Breast epithelium (tissue), 3 donors: Measurements from ENCODE around the gene SDK2.

ENCODE experiments used
- CTCF ChIP-seq, 3 donors: fragments of 450-650 bp; IDR thresholded peaks; one replicate each; pipeline ENCODE4 v1.5.1; 2016 to 2017; ENCODE audit warnings: antibody characterized with exemption in 3 of 3, mild to moderate bottlenecking in 3 of 3, moderate library complexity in 3 of 3
- POLR2A ChIP-seq: fragments of 450-650 bp; IDR thresholded peaks from one replicate; pipeline ENCODE4 v1.6.1; 2016; ENCODE audit warnings: antibody characterized with exemption, mild to moderate bottlenecking, moderate library complexity
- POLR2AphosphoS5 ChIP-seq, 3 donors: sonication (generic); formaldehyde crosslinking; IDR thresholded peaks; one replicate each; pipeline ENCODE4 v1.6.1; 2017; ENCODE audit warnings: antibody characterized with exemption in 3 of 3

- peak in 2 of 3 donors; percentile 28 to 32 for TF ChIP-seq POLR2AphosphoS5 (IDR thresholded peaks at IDR 0.05)
- TF ChIP-seq CTCF (IDR thresholded peaks at IDR 0.05), result no peak
- no peak for TF ChIP-seq POLR2A
Observed at GRCh38 chr17:73288534-73289302, 355.5 kb downstream of the SDK2 start.
